SU-DHL-6 (cell line): ENCODE results near the gene RGPD4.
"Not testable (repeated sequence)": the region's sequence is repeated elsewhere in the genome, so short reads cannot be mapped to it uniquely, and the experiment has no call there.

Source experiments
- CTCF ChIP-seq: fragments of 200-600 bp; sonication (generic); IDR thresholded peaks from one replicate; pipeline ENCODE4 v1.5.1; 2017; ENCODE audit warnings: antibody characterized with exemption, mild to moderate bottlenecking, low read length, moderate library complexity; ENCODE audit not compliant: insufficient read depth, poor library complexity, severe bottlenecking
- EZH2phosphoT487 ChIP-seq: fragments of 200-600 bp; sonication (generic), shearing (Covaris generic); conservative IDR thresholded peaks from 2 replicates; pipeline ENCODE4 v1.6.1; 2018; ENCODE audit warnings: mild to moderate bottlenecking, antibody characterized with exemption, low read length, moderate library complexity, mixed read lengths

GRCh38 chr2:107826749-107827148, at the start of gene RGPD4:
- TF ChIP-seq CTCF, EZH2phosphoT487: not testable (repeated sequence)
